GM04503 (cell line): ENCODE results near the gene B3GNT7.
A peak's percentile ranks its signal among the peaks of the same experiment; 100 is the strongest.
"Not testable (repeated sequence)": the region's sequence is repeated elsewhere in the genome, so short reads cannot be mapped to it uniquely, and the experiment has no call there.

ENCODE experiments used
- DNase-seq: peaks from one replicate; pipeline ENCODE4 v3.0.0-alpha.2; 2012; ENCODE audit warnings: low read depth

B3GNT7 gene

DNA sequence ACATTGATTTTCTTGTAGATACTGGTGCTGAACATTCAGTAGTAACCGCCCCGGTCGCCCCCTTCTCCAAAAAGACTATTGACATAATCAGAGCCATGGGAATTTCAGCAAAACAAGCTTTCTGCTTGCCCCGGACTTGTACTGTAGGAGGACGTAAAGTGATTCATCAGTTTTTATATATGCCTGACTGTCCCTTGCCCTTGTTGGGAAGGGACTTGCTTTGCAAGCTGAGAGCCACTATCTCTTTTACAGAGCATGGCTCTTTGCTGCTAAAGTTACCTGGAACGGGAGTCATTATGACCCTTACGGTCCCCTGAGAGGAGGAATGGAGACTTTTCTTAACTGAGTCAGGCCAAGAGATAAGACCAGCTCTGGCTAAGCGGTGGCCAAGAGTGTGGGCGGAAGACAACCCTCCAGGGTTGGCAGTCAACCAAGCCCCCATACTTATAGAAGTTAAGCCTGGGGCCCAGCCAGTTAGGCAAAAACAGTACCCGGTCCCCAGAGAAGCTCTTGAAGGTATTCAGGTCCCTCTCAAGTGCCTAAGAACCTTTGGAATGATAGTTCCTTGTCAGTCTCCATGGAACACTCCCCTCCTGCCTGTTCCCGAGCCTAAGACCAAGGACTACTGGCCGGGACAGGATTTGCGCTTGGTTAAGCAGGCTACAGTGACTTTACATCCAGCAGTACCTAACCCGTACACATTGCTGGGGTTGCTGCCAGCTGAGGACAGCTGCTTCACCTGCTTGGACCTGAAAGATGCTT, 8.1 kb downstream of the B3GNT7 start:
- not testable (repeated sequence) for DNase-seq

DNA sequence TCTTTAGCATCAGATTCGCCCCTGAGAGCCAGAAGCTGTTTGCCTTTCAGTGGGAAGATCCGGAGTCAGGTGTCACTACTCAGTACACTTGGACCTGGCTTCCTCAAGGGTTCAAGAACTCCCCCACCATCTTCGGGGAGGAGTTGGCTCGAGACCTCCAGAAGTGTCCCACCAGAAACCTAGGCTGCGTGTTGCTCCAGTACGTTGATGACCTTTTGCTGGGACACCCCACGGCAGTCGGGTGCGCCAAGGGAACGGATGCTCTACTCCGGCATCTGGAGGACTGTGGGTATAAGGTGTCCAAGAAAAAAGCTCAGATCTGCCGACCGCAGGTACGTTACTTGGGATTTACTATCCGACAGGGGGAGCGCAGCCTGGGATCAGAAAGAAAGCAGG, 8.7 kb downstream of the B3GNT7 start:
- not testable (repeated sequence) for DNase-seq

DNA sequence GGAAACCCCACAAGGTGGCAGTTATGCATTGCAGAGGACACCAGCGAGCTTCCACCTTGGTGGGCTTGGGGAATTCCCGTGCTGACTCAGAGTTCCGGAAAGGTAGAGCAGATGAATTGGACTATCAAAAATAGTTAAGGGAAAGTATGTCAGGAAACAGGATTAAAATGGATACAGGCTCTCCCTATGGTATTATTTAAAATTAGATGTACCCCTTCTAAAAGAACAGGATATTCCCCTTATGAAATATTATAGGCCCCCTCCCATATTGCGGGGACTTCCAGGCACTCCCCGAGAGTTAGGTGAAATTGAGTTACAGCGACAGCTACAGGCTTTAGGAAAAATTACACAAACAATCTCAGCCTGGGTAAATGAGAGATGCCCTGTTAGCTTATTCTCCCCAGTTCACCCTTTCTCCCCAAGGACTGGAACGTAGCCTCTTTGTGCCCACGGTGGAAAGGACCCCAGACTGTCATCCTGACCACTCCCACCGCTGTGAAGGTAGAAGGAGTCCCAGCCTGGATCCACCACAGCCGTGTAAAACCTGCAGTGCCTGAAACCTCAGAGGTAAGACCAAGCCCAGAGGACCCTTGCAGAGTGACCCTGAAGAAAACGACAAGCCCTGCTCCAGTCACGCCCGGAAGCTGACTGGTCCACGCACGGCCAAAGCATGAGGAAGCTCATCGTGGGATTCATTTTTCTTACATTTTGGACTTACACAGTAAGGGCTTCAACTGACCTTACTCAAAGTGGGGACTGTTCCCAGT, 10.3 kb downstream of the B3GNT7 start:
- not testable (repeated sequence) for DNase-seq

DNA sequence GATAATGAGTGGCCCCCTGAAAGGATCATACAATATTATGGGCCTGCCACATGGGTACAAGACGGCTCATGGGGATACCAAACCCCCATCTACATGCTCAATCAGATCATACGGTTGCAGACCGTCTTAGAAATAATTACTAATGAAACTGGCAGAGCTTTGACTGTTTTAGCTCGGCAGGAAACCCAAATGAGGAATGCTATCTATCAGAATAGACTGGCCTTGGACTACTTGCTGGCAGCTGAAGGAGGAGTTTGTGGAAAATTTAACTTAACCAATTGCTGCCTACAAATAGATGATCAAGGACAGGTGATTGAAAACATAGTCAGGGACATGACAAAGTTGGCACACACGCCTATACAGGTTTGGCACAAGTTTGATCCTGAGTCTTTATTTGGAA, 12.2 kb downstream of the B3GNT7 start:
- not testable (repeated sequence) for DNase-seq

DNA sequence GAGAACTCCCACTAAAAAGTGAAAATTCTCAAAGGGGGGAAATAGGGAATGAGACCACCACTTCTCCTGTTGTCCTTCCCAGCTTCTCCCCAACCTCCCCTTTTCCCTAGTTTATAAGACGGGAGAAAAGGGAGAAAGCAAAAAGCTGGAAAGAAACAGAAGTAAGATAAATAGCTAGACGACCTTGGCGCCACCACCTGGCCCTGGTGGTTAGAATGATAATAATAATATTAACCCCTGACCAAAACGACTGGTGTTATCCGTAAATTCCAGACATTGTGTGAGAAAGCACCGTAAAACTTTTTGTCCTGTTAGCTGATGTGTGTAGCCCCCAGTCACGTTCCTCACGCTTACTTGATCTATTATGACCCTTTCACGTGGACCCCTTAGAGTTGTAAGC, 12.8 kb downstream of the B3GNT7 start:
- DNase-seq: not testable (repeated sequence)

DNA sequence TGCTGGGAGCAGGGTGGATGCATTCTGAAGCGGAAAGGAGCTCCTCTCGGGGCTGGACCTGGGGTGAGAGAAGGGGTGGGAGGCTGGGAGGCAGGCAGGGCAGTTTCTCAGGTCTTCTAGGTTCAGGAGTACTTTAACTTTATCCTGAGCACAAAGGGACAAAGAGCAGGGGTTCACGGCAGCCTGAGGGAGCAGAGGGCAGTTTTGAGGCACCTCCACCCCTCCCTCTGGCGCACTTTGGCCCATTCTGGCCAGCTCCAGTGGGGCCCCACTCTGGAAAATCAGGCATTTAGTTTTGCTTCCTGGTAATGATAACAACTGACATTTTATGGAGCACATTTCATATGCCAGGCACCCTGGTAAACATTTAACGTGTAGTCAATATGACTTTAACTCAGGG, 14.3 kb downstream of the B3GNT7 start:
- no peak for DNase-seq

DNA sequence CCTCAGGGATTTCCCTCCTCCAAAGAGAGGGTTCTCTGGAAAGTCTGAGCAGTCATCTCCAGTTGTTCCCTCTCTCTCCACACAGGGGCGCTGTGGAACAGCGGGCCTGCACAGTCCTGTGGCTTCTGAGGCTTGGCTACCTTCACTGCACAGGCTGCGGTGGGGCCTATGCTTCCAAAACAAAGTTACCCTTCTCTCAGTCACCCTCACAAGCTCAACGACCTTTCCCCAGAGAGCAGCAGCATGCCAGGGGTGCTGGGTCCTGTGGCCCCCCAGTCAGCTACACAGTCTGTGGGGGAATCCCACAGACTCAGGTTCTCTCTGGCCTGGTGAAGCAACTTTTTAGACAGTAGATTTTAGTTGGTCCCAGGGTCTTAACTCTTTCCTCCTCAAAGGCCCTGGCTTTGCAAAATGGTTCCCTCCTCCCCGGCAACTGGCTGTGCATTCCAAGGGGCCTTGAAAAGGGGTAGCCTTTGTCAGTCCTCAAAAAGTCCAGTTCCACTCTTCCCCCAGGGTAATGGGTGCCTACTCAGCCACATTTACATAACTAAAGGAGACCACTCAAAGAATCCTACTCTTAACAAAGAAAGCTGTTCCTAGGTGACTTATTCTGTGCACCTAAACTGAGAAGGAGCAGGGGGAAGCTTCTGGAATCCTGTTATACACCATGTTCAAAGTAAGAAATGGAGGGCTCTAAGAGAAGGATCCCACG, 14.9 kb downstream of the B3GNT7 start:
- no peak for DNase-seq

DNA sequence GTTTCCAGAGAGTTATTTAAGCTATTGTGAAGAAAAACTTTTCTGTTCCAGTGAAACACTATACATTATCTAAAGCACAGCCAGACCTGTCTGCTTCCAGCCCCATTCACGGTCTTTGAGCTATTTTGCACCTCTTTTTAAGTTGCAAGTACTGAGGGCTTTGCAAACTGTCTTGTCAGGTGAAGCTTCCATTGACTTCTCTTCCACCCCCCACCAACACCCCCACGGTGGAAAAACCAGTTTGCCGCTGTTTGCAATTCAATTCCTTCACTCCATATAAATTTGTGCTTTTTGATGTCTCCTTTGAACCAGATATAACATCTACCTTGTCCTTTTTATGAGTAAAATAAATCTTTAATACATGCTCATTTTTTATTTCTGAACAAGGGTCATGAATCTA, 15.7 kb downstream of the B3GNT7 start:
- DNase-seq: no peak

DNA sequence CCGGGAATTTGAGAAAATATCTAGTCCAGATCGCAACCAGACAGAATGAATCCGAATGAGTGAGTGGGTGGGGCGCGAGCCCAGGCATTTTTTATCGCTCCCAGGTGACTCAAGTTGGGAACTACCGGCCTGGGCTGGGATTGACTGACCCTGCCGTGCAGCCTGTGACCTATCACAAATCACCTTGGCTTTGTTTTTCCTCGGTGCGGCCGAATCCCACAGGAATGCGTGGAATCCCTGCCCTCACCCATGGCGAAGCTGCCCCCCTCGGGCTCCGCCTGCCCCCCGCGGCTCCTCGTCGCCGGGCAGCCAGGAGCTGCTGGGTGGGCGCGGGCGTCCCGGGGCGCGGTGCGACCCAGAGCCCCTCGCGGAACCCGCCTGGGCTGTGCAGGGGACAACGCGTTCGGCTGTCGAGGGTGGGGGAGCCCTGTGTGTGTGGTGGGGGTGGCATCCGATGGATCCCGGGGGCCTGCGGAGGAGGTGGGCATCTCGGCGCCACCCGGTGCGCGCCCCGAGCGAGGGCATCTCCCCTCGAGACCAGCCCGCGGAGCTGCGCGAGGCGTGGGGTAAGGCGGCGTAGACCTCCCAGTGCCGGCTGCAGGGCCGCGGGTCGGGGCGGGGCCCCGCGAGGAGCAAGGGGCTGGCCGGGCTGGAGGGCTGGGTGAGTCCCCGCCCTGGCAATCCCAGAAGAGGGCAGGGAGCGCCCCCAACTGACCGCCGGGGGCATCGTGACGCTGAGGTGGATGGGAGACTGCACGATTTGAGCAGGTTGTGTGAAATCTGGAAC, 16.5 kb downstream of the B3GNT7 start:
- DNase-seq: peak; percentile 27

DNA sequence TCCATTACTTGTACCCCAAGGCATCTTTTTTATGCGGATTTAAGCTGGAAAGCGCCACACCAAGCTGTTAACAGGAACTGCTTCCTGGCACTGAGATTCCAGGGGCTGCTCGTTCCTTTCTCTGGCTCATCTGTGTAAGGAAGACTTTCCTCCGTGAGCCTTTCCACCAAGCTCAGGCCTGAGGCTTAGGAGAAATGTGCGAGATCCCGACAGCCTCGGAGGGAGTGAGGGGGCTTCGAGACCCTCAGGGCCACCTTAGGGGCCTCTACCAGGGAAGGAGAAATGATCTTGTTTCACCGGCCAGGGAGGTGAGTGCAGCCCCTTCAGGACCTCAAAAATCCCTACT, 17.1 kb downstream of the B3GNT7 start:
- DNase-seq: no peak

DNA sequence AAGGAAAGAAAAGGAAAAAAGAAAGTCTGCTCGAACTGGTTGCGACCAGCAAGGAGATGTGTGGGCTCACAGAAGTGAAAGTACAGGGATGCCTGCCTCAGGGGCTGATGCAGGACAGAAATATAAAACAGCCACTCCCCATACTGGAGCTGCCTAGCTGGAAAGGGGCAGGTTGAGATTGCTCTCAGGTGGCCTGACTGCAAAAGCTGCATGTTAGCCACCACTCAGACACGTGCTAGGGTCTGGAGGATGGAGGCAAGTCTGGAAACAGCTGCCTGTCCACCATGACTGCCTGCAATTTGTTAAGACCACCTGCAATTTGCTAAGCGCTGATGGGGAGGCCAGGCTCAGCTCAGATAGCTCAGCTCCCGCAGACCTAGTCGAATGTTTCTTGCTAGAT, 17.9 kb downstream of the B3GNT7 start:
- no peak for DNase-seq

DNA sequence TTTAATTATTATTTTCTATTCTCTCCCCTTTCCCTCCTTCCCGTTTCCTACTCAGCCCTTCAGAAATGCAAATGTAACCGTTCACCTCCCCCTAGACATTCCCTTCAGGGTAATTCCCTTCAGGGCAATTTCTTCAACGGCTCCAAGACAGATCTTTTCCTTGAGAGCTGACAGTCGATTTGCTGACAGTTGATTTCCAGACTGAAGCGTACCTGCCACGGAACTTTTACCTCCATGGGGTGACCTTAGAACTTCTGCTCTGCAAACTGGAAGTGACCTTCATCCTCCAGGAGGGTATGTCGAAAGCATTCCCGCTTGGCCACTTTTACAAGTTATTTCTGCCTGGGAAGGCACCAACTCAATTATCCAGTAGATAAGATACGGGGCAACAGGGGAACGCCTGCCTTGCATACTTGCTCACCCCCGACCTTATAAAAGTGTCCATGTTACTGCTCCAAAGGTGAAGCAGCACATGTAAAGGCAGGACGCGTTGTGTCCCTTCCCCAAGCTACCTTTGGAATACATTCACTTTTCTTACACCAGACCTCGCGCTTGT, 18.5 kb downstream of the B3GNT7 start:
- no peak for DNase-seq

DNA sequence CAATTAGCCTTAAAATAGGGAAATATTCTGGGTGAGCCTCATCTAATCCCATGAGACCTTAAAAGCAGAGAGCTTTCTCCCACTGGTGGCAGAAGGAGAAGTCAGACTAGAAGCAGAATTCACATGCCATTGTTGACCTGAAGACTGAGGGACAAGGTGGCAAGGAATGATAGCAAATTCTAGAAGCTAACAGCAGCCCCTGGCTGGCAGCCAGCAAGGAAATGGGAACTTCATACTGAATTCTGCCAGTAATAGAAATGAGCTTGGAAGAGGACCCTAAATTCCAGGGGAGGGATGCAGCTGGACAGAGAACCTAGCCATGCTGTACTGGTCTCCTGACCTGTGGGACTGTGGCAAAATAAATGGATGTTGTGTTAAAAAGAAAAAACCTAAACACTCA, 19.5 kb downstream of the B3GNT7 start:
- no peak for DNase-seq

DNA sequence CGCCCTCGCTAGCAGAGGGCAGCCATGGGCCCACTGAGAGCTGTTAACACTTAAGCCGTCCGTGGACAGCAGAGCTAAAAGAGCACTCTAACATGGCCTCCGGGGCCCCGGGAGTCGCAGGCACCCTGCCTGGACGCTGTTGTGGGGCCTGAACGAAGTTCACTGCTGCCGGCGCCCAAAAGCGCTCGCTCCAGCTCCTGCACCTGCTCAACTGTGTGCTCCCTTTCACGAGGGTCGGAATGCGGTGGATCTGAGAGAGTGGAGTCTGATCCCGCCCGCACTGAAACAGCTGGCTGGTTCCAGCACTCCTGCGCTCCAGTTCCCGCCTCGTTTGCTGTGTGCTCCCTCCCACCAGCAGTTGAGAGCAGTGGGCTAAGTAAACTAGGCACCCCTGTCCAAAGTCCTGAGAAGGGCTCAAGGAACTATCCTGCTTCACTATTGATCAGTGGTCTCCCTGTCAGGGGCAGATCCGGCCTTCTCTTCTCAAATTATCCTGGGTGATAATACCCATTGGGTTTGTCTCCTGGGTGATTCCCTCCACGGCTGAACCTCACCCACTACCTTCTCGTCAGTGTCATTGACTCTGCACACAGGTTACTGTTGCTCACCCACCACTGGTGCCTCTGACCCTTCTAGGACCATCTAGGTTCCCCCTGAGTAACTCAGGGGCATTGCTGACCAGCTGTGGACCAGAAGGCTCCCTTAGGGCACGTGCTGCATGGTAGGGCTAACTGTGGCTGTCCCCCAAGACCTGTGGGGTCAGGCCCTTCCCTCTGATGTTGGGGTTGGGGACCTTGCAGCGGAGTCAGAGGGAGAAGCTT, 23.5 kb downstream of the B3GNT7 start:
- no peak for DNase-seq

DNA sequence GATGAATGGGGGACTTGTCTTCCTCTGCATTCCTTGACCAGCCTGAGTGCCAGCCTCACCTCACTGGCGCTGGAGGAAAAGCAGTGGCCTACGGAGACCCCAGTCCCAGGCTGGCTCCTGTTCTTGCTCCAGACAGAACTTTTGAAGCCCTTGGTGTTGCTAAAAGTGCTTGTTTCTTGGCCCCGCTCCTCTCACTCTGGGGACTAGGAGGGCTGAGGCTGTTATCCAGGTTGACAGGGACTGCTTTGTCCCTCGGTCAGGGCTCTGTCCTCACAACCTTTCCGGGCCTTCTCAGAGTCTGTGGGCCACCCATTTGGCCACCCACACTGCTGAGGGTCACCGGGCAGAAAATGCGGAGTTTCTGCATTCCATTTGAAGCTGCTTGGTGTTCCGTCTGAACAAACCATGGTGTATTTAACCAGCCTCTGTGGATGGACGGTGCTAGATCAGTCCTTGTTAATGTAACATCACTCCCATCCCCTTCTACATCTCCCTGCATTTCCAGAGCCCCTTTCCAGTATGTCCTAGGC, 25.6 kb downstream of the B3GNT7 start:
- no peak for DNase-seq

DNA sequence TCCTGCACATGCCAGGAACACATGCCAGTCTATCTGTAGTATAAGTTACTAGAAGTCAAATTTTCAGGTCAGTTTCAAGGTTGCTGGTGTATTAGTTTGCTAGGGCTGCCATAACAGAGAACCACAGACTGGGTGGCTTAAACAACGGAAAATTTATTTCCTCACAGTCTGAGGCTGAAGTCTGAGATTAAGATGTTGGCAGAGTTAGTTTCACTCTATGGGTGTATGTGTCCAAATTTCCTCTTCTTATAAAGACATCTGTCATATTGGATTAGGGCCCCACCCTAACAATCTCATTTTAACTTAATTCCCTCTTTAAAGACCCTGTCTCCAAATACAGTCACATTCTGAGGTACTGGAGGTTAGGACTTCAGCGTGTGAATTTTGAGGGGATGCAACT, 26.5 kb downstream of the B3GNT7 start:
- DNase-seq: no peak

DNA sequence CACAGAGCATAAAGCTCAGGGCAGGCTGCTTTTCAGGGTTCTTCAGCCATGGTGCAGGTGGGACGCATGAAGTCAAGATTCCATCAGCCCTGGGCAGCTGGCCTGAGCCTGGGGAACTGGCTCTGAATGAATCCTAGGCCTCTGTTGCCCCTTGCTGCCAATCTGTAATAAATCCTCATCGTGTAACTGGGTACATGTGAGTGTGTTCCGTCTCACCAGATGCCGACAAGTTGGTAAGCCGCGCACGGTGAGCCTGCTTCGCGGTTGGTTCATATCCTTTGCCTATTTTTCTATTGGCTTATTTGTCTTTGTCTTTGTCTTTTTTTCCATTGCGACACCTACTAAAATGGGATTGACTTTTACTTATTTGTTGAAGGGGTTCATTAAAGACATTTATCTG, 27.7 kb downstream of the B3GNT7 start:
- no peak for DNase-seq

DNA sequence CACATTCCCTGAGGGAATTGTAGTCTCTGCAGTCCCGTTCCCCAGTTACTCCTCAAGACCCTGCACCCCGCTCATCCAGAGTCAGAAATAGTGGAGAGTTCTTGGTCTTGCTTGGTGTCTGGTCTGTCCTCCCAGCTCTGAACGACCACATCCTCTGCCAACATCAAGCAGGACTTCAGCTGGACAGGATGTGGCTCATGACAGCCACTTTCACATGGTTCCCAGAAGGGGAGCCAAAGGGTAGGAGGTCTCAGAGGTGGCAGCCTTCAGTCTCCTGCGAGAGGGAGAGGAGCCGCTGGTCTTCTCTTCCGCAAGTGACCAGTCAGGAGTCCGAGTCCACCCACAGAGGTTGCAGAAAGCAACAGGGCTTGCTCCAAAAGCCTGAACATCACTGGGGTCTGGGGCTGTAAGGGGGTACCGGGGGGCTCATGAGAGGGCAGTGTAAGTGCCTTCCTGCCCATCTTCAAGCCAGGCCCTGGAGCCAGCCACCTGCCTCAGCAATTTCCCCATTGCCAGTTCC, 29.8 kb downstream of the B3GNT7 start:
- no peak for DNase-seq

DNA sequence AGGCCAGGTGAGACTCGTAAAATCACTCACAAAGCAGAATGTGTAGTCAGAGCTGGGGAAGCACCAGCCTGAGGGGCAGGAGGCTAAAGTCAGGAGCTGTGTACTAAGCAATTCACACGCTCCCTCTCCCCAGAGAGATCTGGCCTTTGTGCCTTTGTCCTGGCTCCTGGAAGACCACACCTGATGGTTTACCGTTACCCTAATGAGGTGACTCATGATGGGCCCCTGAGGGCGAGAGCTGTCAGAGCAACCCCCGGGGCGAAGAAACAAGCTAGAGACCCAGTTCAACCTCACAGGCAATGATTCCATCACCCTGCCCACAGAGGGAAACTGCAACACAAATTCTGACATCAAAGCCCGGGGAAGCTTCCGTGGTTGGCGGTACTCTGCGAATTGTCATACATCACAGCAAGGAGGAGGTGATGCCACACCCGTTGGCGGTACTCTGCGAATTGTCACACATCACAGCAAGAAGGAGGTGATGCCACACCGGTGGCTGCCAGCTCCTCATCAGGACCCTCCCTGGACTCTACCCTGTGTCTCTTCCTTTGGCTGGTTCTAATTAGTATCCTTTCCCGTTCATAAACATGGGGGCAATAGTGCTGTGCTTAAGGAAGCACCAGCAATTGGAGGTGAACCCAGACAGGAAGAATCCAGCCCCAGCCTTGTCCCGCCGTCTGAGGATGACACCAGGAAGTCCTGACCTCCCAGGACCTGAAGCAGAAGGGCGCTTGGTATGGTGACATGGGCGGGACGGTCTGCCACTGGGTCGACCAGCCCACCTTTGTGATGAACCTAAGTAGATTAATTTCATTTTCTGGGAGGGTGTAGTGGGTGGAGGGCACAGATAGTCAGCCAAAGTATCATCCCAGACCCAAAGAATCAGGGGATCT, 30.5 kb downstream of the B3GNT7 start:
- DNase-seq: no peak

DNA sequence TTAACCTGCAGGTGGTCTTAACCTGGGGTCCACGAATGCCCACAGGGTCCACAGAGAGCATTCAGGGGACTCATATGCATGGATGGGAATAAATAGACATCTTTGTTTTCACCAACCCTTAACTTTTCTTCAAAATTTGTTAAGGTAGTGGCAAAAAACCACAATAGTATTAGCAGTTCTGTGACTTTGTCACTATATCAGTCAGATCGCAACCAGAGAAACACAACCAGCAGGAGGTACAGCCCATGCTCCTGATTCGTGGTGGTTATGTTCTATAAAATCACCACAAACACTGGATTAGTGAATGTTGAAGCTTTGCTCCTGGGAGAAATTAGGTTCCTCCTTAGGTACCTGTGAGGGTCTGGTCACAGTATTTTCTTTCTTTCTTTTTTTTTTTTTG, 31.6 kb downstream of the B3GNT7 start:
- no peak for DNase-seq
